Panc1 (cell line): ENCODE results near the gene MCF2L2.
"Not testable (repeated sequence)": the region's sequence is repeated elsewhere in the genome, so short reads cannot be mapped to it uniquely, and the experiment has no call there.

Source experiments
- SIN3A ChIP-seq: IDR thresholded peaks from 2 replicates; pipeline ENCODE4 v1.6.1; 2012; ENCODE audit warnings: low read depth, mild to moderate bottlenecking, low read length, moderate library complexity, borderline replicate concordance; ENCODE audit not compliant: insufficient read depth
- TCF7L2 ChIP-seq: IDR thresholded peaks from 2 replicates; pipeline ENCODE4 v1.6.1; 2011; ENCODE audit warnings: mild to moderate bottlenecking, low read depth, low read length, inconsistent platforms
- TF ChIP-seq, protein P1 (sequence below): fragments of 450-650 bp; IDR thresholded peaks from 2 replicates; pipeline ENCODE4 v1.5.1; 2017; ENCODE audit warnings: mild to moderate bottlenecking

- not testable (repeated sequence) for TF ChIP-seq TCF7L2, SIN3A
- TF ChIP-seq, protein P1, sequence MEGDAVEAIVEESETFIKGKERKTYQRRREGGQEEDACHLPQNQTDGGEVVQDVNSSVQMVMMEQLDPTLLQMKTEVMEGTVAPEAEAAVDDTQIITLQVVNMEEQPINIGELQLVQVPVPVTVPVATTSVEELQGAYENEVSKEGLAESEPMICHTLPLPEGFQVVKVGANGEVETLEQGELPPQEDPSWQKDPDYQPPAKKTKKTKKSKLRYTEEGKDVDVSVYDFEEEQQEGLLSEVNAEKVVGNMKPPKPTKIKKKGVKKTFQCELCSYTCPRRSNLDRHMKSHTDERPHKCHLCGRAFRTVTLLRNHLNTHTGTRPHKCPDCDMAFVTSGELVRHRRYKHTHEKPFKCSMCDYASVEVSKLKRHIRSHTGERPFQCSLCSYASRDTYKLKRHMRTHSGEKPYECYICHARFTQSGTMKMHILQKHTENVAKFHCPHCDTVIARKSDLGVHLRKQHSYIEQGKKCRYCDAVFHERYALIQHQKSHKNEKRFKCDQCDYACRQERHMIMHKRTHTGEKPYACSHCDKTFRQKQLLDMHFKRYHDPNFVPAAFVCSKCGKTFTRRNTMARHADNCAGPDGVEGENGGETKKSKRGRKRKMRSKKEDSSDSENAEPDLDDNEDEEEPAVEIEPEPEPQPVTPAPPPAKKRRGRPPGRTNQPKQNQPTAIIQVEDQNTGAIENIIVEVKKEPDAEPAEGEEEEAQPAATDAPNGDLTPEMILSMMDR, result not testable (repeated sequence)
Measured at GRCh38 chr3:183167975-183168374, 260.4 kb downstream of the MCF2L2 start.
